SK-N-SH (cell line): Measurements from ENCODE around the gene PEDS1. TPM values are rescaled to one million over a fixed set of nuclear protein-coding genes. Genes with fewer than 3 reads are reported as not detected.

Experiments used
- CTCF ChIA-PET: fragments of 300-600, 350-600 bp; formaldehyde crosslinking; extraction: SDS; loops from one replicate; lab custom pipeline; 2021; lab: Yijun Ruan, JAX
- POLR2A ChIA-PET: fragments of 350-600 bp; sonication (Branson Sonifier 250); formaldehyde crosslinking; extraction: SDS; loops from one replicate; lab custom pipeline; 2020; ENCODE audit warnings: antibody characterized with exemption, inconsistent platforms; lab: Yijun Ruan, JAX
- DNase-seq: peaks from one replicate; pipeline ENCODE4 v3.0.0; 2012
- H2AFZ ChIP-seq: fragments of 200-600 bp; sonication (generic); 2 replicates; pipeline ENCODE4 v1.8.1; 2016; ENCODE audit warnings: antibody characterized with exemption, mild to moderate bottlenecking, low read depth
- H3F3A ChIP-seq: fragments of 200-600 bp; sonication (generic); replicated peaks from 2 replicates; pipeline ENCODE3; 2016; ENCODE audit warnings: antibody characterized with exemption, mild to moderate bottlenecking; ENCODE audit not compliant: insufficient read depth
- H3K27ac ChIP-seq, 2 experiments: fragments of 200-500 bp in 1 of 2; fragments of 200-600 bp in 1 of 2; sonication (Bioruptor generic) in 1 of 2; sonication (generic), shearing (Covaris generic) in 1 of 2; 2 replicates each; pipeline versions ENCODE4 v1.5.1 to v1.6.1; 2014 to 2016; ENCODE audit warnings: low read depth in 2 of 2, inconsistent platforms in 1 of 2, low read length in 1 of 2, mild to moderate bottlenecking in 1 of 2, mixed read lengths in 1 of 2
- H3K27me3 ChIP-seq: fragments of 200-600 bp; sonication (generic), shearing (Covaris generic); 2 replicates; pipeline ENCODE4 v1.6.1; 2016; ENCODE audit warnings: mixed run types; ENCODE audit not compliant: insufficient read depth
- H3K36me3 ChIP-seq, 2 experiments: fragments of 200-500 bp in 1 of 2; fragments of 200-600 bp in 1 of 2; sonication (Bioruptor generic) in 1 of 2; sonication (generic) in 1 of 2; replicated peaks in 1 of 2; 2 replicates each; pipeline versions ENCODE3 to v1.5.1; 2014 to 2016; ENCODE audit warnings: low read length in 1 of 2, mild to moderate bottlenecking in 1 of 2; ENCODE audit not compliant: insufficient read depth in 2 of 2, control insufficient read depth in 1 of 2
- H3K4me1 ChIP-seq, 2 experiments: fragments of 200-500 bp in 1 of 2; fragments of 200-600 bp in 1 of 2; sonication (Bioruptor generic) in 1 of 2; sonication (generic), shearing (Covaris generic) in 1 of 2; 2 replicates each; pipeline versions ENCODE4 v1.5.1 to v1.6.1; 2014 to 2016; ENCODE audit warnings: low read depth in 1 of 2, low read length in 1 of 2, mixed run types in 1 of 2; ENCODE audit not compliant: insufficient read depth in 2 of 2, control insufficient read depth in 1 of 2
- H3K4me2 ChIP-seq: fragments of 200-600 bp; sonication (generic), shearing (Covaris generic); 2 replicates; pipeline ENCODE4 v1.6.1; 2017; ENCODE audit warnings: mixed run types
- H3K4me3 ChIP-seq, 2 experiments: fragments of 200-500 bp in 1 of 2; fragments of 200-600 bp in 1 of 2; sonication (Bioruptor generic) in 1 of 2; sonication (generic), shearing (Covaris generic) in 1 of 2; 2 replicates each; pipeline versions ENCODE4 v1.5.1 to v1.8.1; 2014 to 2016; ENCODE audit warnings: low read depth in 2 of 2, inconsistent platforms in 1 of 2, low read length in 1 of 2, mild to moderate bottlenecking in 1 of 2, mixed read lengths in 1 of 2, moderate library complexity in 1 of 2
- H3K79me2 ChIP-seq: fragments of 200-600 bp; sonication (generic); 2 replicates; pipeline ENCODE4 v1.8.1; 2017; ENCODE audit warnings: mild to moderate bottlenecking; ENCODE audit not compliant: insufficient read depth
- H3K9ac ChIP-seq: fragments of 200-600 bp; sonication (generic); 2 replicates; pipeline ENCODE4 v1.6.1; 2017; ENCODE audit warnings: mixed run types
- H3K9me2 ChIP-seq: fragments of 200-600 bp; sonication (generic); 2 replicates; pipeline ENCODE4 v1.6.1; 2017; ENCODE audit warnings: mixed run types
- H3K9me3 ChIP-seq: fragments of 200-600 bp; sonication (generic); 2 replicates; pipeline ENCODE4 v1.6.1; 2017; ENCODE audit warnings: mixed run types, mild to moderate bottlenecking, moderate library complexity
- H4K20me1 ChIP-seq: fragments of 200-600 bp; sonication (generic); 2 replicates; pipeline ENCODE4 v1.6.1; 2017; ENCODE audit warnings: mild to moderate bottlenecking, mixed run types; ENCODE audit not compliant: insufficient read depth
- CTCF ChIP-seq: fragments of 200-600 bp; sonication (generic); IDR thresholded peaks from 2 replicates; pipeline ENCODE4 v1.6.1; 2017; ENCODE audit warnings: antibody characterized with exemption, mild to moderate bottlenecking, moderate library complexity
- ELF1 ChIP-seq: IDR thresholded peaks from 2 replicates; pipeline ENCODE4 v1.4.0; 2012
- FOXJ3 ChIP-seq: sonication (generic); formaldehyde crosslinking; IDR thresholded peaks from 2 replicates; pipeline ENCODE4 v1.5.1; 2020; ENCODE audit warnings: mild to moderate bottlenecking, missing genetic modification reagents
- GABPA ChIP-seq: IDR thresholded peaks from 2 replicates; pipeline ENCODE4 v1.4.0; 2012; ENCODE audit warnings: low read depth, mild to moderate bottlenecking
- JUND ChIP-seq: IDR thresholded peaks from 2 replicates; pipeline ENCODE4 v1.4.0; 2012
- MXI1 ChIP-seq: IDR thresholded peaks from 2 replicates; pipeline ENCODE4 v1.6.1; 2012; ENCODE audit warnings: mild to moderate bottlenecking, low read depth, low read length, improper control_type of control experiment
- NRF1 ChIP-seq: IDR thresholded peaks from 2 replicates; pipeline ENCODE4 v1.6.1; 2012; ENCODE audit warnings: low read depth, mild to moderate bottlenecking, low read length
- POLR2AphosphoS5 ChIP-seq: IDR thresholded peaks from 2 replicates; pipeline ENCODE4 v1.6.1; 2012; ENCODE audit warnings: low read depth, low read length
- RCOR1 ChIP-seq: fragments of 150-350 bp; IDR thresholded peaks from 2 replicates; pipeline ENCODE4 v1.6.1; 2017; ENCODE audit warnings: antibody characterized with exemption, low read length
- REST ChIP-seq: IDR thresholded peaks from 2 replicates; pipeline ENCODE4 v1.6.1; 2012; ENCODE audit warnings: mild to moderate bottlenecking, low read depth, low read length, moderate library complexity
- RFX5 ChIP-seq: IDR thresholded peaks from 2 replicates; pipeline ENCODE4 v1.6.1; 2012; ENCODE audit warnings: mild to moderate bottlenecking, improper control_type of control experiment, low read length
- RXRA ChIP-seq: IDR thresholded peaks from 2 replicates; pipeline ENCODE4 v1.4.0; 2012; ENCODE audit warnings: low read depth, mild to moderate bottlenecking, borderline replicate concordance
- SMC3 ChIP-seq: IDR thresholded peaks from 2 replicates; pipeline ENCODE4 v1.6.1; 2012; ENCODE audit warnings: low read depth, low read length, improper control_type of control experiment
- TAF1 ChIP-seq: IDR thresholded peaks from 2 replicates; pipeline ENCODE4 v1.6.1; 2012; ENCODE audit warnings: low read depth, mild to moderate bottlenecking, low read length, moderate library complexity, borderline replicate concordance
- TCF12 ChIP-seq: IDR thresholded peaks from 2 replicates; pipeline ENCODE4 v1.4.0; 2012
- TEAD4 ChIP-seq: IDR thresholded peaks from 2 replicates; pipeline ENCODE4 v1.4.0; 2012; ENCODE audit warnings: mild to moderate bottlenecking, borderline replicate concordance; ENCODE audit not compliant: insufficient read depth
- USF1 ChIP-seq: IDR thresholded peaks from 2 replicates; pipeline ENCODE4 v1.4.0; 2012; ENCODE audit warnings: low read depth, borderline replicate concordance
- YY1 ChIP-seq: IDR thresholded peaks from 2 replicates; pipeline ENCODE4 v1.4.0; 2012; ENCODE audit warnings: low read depth, mild to moderate bottlenecking
- WGBS: methylation state at CpG from one replicate; pipeline ENCODE4 v1.1.6; 2017; ENCODE audit warnings: low lambda C conversion rate; 5-methylcytosine and 5-hydroxymethylcytosine counted together
- polyA plus RNA-seq, 3 experiments: library from polyadenylated mRNA; depleted of rRNA; stranded (reverse); fragments of >200 nt; gene quantifications; 2 replicates each; pipeline ENCODE4 v1.2.3, GENCODE V29; 2012
- TF ChIP-seq, protein P1 (sequence below): IDR thresholded peaks from 2 replicates; pipeline ENCODE4; 2012

Gene PEDS1
- polyA plus RNA-seq, 1 of the 3 experiments (the other 2 are of a cell fraction): 18.3 TPM

- ChIA-PET CTCF (interaction anchor here (0.6 to 4.9 kb wide), 6 partner anchors 12 to 468 kb away, joined by 3 to 36 read pairs (median 4); no protein-coding TSS in a partner anchor), POLR2A (no interaction called here)
- Histone ChIP-seq H3K9ac (no peak overlapping the region), H3K9me2 (no peaks in the 10 kb centered on the region), H2AFZ (no peak overlapping the region), H3K36me3 (peaks cover 10 to 13% of the 10 kb centered on the region in 2 experiments), H3K4me1 (peaks cover 0 to 14% of the 10 kb centered on the region in 2 experiments; a peak in 2 of 4 replicates), H3K4me3 (no peak overlapping the region), H3K27me3 (no peaks in the 10 kb centered on the region), H3K9me3 (no peaks in the 10 kb centered on the region), H3F3A (peaks cover 7% of the 10 kb centered on the region), H3K79me2 (peaks cover 50% of the 10 kb centered on the region), H3K4me2 (no peak overlapping the region), H3K27ac (no peak overlapping the region; a peak in 1 of 4 replicates), H4K20me1 (no peaks in the 10 kb centered on the region)
- no peak for TF ChIP-seq FOXJ3
- TF ChIP-seq JUND: no peak
- no peak for TF ChIP-seq SMC3
- no peak for TF ChIP-seq YY1
- TF ChIP-seq RCOR1: no peak
- TF ChIP-seq RFX5: no peak
- TF ChIP-seq POLR2AphosphoS5: no peak
- no peak for TF ChIP-seq TEAD4
- TF ChIP-seq RXRA: no peak
- no peak for TF ChIP-seq TCF12
- DNase-seq: no peak
- WGBS: 90% methylated on average over 11 of the region's 11 CpGs
Measured at GRCh38 chr20:50140339-50140859, 13.1 kb downstream of the PEDS1 start.

DNA sequence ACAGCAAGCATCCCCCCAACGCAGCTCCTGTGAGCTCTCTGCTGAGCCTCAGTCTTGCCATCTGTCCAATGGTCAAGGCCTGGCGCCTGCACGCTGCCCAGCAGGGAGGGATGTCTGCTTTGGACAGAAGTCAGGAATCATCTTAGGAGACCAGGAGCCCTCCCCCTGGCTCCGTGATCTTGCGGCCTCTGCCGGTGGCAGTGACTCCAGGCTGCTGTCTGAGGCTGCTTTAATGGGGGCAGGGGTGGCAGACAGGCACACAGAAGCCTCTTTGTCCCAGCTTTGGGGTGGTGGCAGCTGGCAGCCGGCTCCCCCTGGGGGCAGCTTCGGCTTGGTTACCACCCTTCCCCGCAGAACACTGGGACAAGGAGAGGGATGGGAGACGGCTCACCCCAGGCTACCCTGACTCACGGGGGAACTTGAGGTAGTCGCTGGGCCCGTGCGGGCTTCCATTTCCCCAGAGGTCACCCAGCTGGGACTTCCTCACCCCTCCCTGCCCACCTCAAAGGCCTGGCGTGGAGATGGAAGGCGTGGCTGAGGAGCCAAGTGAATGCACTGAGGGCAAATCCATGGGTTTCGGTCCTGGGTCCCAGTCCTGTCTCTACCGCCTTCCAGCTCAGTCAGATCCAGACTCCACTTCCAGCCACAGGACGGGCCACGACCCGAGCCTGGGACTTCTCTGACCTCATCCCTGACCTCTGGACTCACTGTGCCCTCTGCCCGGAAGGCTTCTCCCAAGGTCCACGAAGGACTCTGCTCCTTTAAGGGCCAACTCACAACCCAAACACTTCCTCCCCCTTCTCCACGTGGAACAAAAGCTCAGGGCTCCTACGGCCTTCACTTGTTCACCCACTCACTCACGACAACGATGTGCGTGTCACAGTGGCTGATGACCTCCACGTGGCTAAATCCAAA lies 14.8 kb downstream of the PEDS1 start:
- DNase-seq: no peak
- peaks cover 45% of the 10 kb centered on the region; the same call in 1 of the 2 replicates for H3K79me2 ChIP-seq
- no peaks in the 10 kb centered on the region for H3K9me2 ChIP-seq
- CTCF ChIA-PET: interaction anchor here (0.6 to 4.9 kb wide), 9 partner anchors 12 to 671 kb away, joined by 3 to 36 read pairs (median 5); no protein-coding TSS in a partner anchor
- peaks cover 10 to 13% of the 10 kb centered on the region in 2 experiments for H3K36me3 ChIP-seq
- no peak overlapping the region for H3K4me2 ChIP-seq
- peaks cover 0 to 14% of the 10 kb centered on the region in 2 experiments; a peak in 2 of 4 replicates for H3K4me1 ChIP-seq
- no peaks in the 10 kb centered on the region for H3F3A ChIP-seq
- H3K4me3 ChIP-seq: no peak overlapping the region
- no peak overlapping the region for H3K9ac ChIP-seq
- no peak overlapping the region for H2AFZ ChIP-seq
- H3K27ac ChIP-seq: no peak overlapping the region
- POLR2A ChIA-PET: no interaction called here
- no peaks in the 10 kb centered on the region for H3K9me3 ChIP-seq
- 89% methylated on average over 24 of the region's 29 CpGs for WGBS
- H4K20me1 ChIP-seq: no peaks in the 10 kb centered on the region
- no peaks in the 10 kb centered on the region for H3K27me3 ChIP-seq
- TF ChIP-seq ELF1 (no peak), CTCF (no peak; the same call in 1 of the 2 replicates), TAF1 (no peak), SMC3 (no peak), GABPA (no peak), POLR2AphosphoS5 (no peak), RXRA (no peak), NRF1 (no peak), USF1 (no peak), REST (no peak), MXI1 (no peak)
- TF ChIP-seq, protein P1, sequence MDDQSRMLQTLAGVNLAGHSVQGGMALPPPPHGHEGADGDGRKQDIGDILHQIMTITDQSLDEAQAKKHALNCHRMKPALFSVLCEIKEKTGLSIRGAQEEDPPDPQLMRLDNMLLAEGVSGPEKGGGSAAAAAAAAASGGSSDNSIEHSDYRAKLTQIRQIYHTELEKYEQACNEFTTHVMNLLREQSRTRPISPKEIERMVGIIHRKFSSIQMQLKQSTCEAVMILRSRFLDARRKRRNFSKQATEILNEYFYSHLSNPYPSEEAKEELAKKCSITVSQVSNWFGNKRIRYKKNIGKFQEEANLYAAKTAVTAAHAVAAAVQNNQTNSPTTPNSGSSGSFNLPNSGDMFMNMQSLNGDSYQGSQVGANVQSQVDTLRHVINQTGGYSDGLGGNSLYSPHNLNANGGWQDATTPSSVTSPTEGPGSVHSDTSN: no peak
